ENCODE measurements around the gene FAM83D. TPM values are rescaled to one million over a fixed set of nuclear protein-coding genes. Genes with fewer than 3 reads are reported as not detected.
A peak's percentile ranks its signal among the peaks of the same experiment; 100 is the strongest.

FAM83D gene
- total RNA-seq, 1 experiment from 2014 or later: 66.9 TPM

DNA sequence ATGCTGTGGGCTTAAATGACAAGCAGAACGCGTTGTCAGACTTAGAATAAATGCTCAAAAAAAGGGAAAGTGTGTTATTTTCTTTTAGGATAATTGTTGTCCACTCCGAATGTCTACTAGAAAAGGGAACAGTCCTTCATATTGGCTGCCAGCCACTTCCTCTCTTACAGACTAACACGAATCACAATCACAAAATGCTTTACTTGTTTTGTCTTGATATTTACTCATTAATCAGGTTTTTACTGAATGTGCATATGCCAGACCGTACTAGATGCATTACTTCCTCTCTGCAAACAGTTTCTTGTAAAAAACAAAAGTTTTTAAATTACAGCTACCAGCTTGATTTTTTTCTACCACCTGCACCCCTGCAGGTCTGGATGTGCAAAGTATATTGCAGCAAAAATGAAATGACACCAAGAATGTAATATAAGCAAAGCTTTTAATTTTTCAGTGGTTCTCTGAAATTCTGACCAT is 36.7 kb downstream of the FAM83D start:
- Mint-ChIP-seq H3K4me3 (peak overlapping the region; percentile 97), H3K36me3 (peaks cover 7% of the 10 kb centered on the region), H3K9me3 (no peaks in the 10 kb centered on the region), H3K27me3 (ENCODE audit: low read depth) (no peaks in the 10 kb centered on the region), H3K4me1 (peaks cover 24% of the 10 kb centered on the region), H3K27ac (peak overlapping the region; percentile 99)
- DNase-seq (ENCODE audit: low spot score) (no peak), ATAC-seq (no peak)
- CTCF ChIA-PET: interaction anchor here (0.9 to 2.8 kb wide), 5 partner anchors 27 to 237 kb away, joined by 3 to 15 read pairs (median 5); partner anchors contain the start of gene FAM83D
- TF ChIP-seq, protein P1, sequence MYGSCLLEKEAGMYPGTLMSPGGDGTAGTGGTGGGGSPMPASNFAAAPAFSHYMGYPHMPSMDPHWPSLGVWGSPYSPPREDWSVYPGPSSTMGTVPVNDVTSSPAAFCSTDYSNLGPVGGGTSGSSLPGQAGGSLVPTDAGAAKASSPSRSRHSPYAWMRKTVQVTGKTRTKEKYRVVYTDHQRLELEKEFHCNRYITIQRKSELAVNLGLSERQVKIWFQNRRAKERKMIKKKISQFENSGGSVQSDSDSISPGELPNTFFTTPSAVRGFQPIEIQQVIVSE (CRISPR knock-in tag; IDR thresholded peaks at IDR 0.05; ENCODE audit: borderline replicate concordance): no peak
- no peak for TF ChIP-seq NR2C2 (CRISPR knock-in tag; IDR thresholded peaks at IDR 0.05)
- TF ChIP-seq RELA (CRISPR knock-in tag; IDR thresholded peaks at IDR 0.05; ENCODE audit: borderline replicate concordance): no peak
- TF ChIP-seq GRHL2 (CRISPR knock-in tag; IDR thresholded peaks at IDR 0.05; ENCODE audit: insufficient replicate concordance, severe bottlenecking): no peak
- TF ChIP-seq, protein P2, sequence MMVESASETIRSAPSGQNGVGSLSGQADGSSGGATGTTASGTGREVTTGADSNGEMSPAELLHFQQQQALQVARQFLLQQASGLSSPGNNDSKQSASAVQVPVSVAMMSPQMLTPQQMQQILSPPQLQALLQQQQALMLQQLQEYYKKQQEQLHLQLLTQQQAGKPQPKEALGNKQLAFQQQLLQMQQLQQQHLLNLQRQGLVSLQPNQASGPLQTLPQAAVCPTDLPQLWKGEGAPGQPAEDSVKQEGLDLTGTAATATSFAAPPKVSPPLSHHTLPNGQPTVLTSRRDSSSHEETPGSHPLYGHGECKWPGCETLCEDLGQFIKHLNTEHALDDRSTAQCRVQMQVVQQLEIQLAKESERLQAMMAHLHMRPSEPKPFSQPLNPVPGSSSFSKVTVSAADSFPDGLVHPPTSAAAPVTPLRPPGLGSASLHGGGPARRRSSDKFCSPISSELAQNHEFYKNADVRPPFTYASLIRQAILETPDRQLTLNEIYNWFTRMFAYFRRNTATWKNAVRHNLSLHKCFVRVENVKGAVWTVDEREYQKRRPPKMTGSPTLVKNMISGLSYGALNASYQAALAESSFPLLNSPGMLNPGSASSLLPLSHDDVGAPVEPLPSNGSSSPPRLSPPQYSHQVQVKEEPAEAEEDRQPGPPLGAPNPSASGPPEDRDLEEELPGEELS (CRISPR knock-in tag; IDR thresholded peaks at IDR 0.05): no peak
- TF ChIP-seq HMGA2 (CRISPR knock-in tag; IDR thresholded peaks at IDR 0.05): no peak
- TF ChIP-seq, protein P3, sequence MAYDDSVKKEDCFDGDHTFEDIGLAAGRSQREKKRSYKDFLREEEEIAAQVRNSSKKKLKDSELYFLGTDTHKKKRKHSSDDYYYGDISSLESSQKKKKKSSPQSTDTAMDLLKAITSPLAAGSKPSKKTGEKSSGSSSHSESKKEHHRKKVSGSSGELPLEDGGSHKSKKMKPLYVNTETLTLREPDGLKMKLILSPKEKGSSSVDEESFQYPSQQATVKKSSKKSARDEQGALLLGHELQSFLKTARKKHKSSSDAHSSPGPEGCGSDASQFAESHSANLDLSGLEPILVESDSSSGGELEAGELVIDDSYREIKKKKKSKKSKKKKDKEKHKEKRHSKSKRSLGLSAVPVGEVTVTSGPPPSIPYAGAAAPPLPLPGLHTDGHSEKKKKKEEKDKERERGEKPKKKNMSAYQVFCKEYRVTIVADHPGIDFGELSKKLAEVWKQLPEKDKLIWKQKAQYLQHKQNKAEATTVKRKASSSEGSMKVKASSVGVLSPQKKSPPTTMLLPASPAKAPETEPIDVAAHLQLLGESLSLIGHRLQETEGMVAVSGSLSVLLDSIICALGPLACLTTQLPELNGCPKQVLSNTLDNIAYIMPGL (CRISPR knock-in tag; IDR thresholded peaks at IDR 0.05): no peak
- TF ChIP-seq NFE2L1 (CRISPR knock-in tag; IDR thresholded peaks at IDR 0.05): no peak
- TF ChIP-seq EMX1 (CRISPR knock-in tag; IDR thresholded peaks at IDR 0.05): no peak
- TF ChIP-seq, protein P4, sequence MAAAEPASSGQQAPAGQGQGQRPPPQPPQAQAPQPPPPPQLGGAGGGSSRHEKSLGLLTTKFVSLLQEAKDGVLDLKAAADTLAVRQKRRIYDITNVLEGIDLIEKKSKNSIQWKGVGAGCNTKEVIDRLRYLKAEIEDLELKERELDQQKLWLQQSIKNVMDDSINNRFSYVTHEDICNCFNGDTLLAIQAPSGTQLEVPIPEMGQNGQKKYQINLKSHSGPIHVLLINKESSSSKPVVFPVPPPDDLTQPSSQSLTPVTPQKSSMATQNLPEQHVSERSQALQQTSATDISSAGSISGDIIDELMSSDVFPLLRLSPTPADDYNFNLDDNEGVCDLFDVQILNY (CRISPR knock-in tag; IDR thresholded peaks at IDR 0.05): no peak
- TF ChIP-seq NFATC4 (CRISPR knock-in tag; IDR thresholded peaks at IDR 0.05): no peak
- TF ChIP-seq, protein P5, sequence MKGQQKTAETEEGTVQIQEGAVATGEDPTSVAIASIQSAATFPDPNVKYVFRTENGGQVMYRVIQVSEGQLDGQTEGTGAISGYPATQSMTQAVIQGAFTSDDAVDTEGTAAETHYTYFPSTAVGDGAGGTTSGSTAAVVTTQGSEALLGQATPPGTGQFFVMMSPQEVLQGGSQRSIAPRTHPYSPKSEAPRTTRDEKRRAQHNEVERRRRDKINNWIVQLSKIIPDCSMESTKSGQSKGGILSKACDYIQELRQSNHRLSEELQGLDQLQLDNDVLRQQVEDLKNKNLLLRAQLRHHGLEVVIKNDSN (CRISPR knock-in tag; IDR thresholded peaks at IDR 0.05): no peak
- TF ChIP-seq, protein P6, sequence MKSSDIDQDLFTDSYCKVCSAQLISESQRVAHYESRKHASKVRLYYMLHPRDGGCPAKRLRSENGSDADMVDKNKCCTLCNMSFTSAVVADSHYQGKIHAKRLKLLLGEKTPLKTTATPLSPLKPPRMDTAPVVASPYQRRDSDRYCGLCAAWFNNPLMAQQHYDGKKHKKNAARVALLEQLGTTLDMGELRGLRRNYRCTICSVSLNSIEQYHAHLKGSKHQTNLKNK (CRISPR knock-in tag; IDR thresholded peaks at IDR 0.05): no peak
- TF ChIP-seq, protein P7, sequence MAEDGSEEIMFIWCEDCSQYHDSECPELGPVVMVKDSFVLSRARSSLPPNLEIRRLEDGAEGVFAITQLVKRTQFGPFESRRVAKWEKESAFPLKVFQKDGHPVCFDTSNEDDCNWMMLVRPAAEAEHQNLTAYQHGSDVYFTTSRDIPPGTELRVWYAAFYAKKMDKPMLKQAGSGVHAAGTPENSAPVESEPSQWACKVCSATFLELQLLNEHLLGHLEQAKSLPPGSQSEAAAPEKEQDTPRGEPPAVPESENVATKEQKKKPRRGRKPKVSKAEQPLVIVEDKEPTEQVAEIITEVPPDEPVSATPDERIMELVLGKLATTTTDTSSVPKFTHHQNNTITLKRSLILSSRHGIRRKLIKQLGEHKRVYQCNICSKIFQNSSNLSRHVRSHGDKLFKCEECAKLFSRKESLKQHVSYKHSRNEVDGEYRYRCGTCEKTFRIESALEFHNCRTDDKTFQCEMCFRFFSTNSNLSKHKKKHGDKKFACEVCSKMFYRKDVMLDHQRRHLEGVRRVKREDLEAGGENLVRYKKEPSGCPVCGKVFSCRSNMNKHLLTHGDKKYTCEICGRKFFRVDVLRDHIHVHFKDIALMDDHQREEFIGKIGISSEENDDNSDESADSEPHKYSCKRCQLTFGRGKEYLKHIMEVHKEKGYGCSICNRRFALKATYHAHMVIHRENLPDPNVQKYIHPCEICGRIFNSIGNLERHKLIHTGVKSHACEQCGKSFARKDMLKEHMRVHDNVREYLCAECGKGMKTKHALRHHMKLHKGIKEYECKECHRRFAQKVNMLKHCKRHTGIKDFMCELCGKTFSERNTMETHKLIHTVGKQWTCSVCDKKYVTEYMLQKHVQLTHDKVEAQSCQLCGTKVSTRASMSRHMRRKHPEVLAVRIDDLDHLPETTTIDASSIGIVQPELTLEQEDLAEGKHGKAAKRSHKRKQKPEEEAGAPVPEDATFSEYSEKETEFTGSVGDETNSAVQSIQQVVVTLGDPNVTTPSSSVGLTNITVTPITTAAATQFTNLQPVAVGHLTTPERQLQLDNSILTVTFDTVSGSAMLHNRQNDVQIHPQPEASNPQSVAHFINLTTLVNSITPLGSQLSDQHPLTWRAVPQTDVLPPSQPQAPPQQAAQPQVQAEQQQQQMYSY (CRISPR knock-in tag; IDR thresholded peaks at IDR 0.05): no peak
- TF ChIP-seq, protein P8, sequence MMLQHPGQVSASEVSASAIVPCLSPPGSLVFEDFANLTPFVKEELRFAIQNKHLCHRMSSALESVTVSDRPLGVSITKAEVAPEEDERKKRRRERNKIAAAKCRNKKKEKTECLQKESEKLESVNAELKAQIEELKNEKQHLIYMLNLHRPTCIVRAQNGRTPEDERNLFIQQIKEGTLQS (CRISPR knock-in tag; conservative IDR thresholded peaks at IDR 0.05): no peak
- no peak for TF ChIP-seq ZNF138 (CRISPR knock-in tag; conservative IDR thresholded peaks at IDR 0.05)
- TF ChIP-seq NR3C1 (CRISPR knock-in tag; conservative IDR thresholded peaks at IDR 0.05; ENCODE audit: low read depth): no peak
- TF ChIP-seq ZNF671 (CRISPR knock-in tag; IDR thresholded peaks at IDR 0.05): no peak
- no peak for TF ChIP-seq ATF1 (CRISPR knock-in tag; IDR thresholded peaks at IDR 0.05)
- TF ChIP-seq SOX15 (CRISPR knock-in tag; IDR thresholded peaks at IDR 0.05): no peak
- POLR2A ChIA-PET: interaction anchor here (1.6 kb wide), 1 partner anchor 22 kb away, joined by 5 read pairs; no protein-coding TSS in a partner anchor
